Measurements from ENCODE around the gene TMEM167B. TPM values are rescaled to one million over a fixed set of nuclear protein-coding genes. Genes with fewer than 3 reads are reported as not detected.

The TMEM167B gene
- total and polyA plus RNA-seq, 5 donors, result 17.1 to 60.6 (median 45.2) TPM

GRCh38 chr1:109056064-109056463, 34.5 kb upstream of the TMEM167B start:
- DNase-seq, result no peak
- H3K27ac ChIP-seq (ENCODE audit: low read length), result no peak overlapping the region
- intact Hi-C loops (cut with DNase I), result no loop called here
- H3K4me1 ChIP-seq (ENCODE audit: control insufficient read depth, insufficient read depth, low read length), result no peaks in the 10 kb centered on the region
- no peak for ATAC-seq
- WGBS, result 83% methylated on average over 3 of the region's 3 CpGs
- H3K4me3 ChIP-seq (ENCODE audit: low read length), result no peak overlapping the region
- H3K27me3 ChIP-seq (ENCODE audit: control insufficient read depth, insufficient read depth), result no peaks in the 10 kb centered on the region
- H3K9me3 ChIP-seq (ENCODE audit: control insufficient read depth, low read length), result no peaks in the 10 kb centered on the region

GRCh38 chr1:109059026-109059425, 31.5 kb upstream of the TMEM167B start:
- DNase-seq (no peak), ATAC-seq (no peak)
- no peaks in the 10 kb centered on the region for H3K9me3 ChIP-seq (ENCODE audit: control insufficient read depth, low read length)
- no peak overlapping the region for H3K4me3 ChIP-seq (ENCODE audit: low read length)
- intact Hi-C loops (cut with DNase I), result no loop called here
- H3K4me1 ChIP-seq (ENCODE audit: control insufficient read depth, insufficient read depth, low read length), result no peaks in the 10 kb centered on the region
- H3K27me3 ChIP-seq (ENCODE audit: control insufficient read depth, insufficient read depth), result no peaks in the 10 kb centered on the region
- H3K27ac ChIP-seq (ENCODE audit: low read length), result no peak overlapping the region

GRCh38 chr1:109060707-109061106, 29.9 kb upstream of the TMEM167B start:
- ATAC-seq, result no peak
- DNase-seq, result no peak
- intact Hi-C loops (cut with DNase I), result no loop called here
- Histone ChIP-seq H3K4me1 (ENCODE audit: control insufficient read depth, insufficient read depth, low read length) (no peaks in the 10 kb centered on the region), H3K9me3 (ENCODE audit: control insufficient read depth, low read length) (no peaks in the 10 kb centered on the region), H3K4me3 (ENCODE audit: low read length) (no peak overlapping the region), H3K27me3 (ENCODE audit: control insufficient read depth, insufficient read depth) (no peaks in the 10 kb centered on the region), H3K27ac (ENCODE audit: low read length) (no peak overlapping the region)
- 89% methylated on average over 7 of the region's 7 CpGs for WGBS

DNA sequence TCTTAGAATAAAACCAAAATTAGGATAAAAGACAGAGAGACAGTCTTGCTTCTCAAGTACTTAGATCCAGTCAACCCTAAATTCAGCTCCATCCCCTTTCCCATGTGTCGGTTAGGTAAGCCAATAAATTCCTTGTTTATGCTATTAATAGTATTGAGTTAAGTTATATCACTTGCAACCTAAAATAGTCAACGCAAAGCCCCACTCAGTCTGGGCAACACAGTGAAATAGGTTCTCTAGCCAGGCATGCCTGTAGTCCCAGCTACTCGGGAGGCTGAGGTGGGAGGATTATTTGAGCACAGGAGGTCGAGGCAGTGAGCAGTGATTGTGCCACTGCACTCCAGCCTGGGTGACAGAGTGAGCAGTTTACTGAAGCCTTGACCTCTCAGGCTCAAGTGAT, 29.4 kb upstream of the TMEM167B start:
- peak in 1 of 2 donors; percentile 14 for ATAC-seq
- Histone ChIP-seq H3K27me3 (ENCODE audit: control insufficient read depth, insufficient read depth) (no peaks in the 10 kb centered on the region), H3K4me1 (ENCODE audit: control insufficient read depth, insufficient read depth, low read length) (no peaks in the 10 kb centered on the region), H3K27ac (ENCODE audit: low read length) (no peak overlapping the region), H3K9me3 (ENCODE audit: control insufficient read depth, low read length) (no peaks in the 10 kb centered on the region), H3K4me3 (ENCODE audit: low read length) (no peak overlapping the region)
- no peak for DNase-seq
- 67% methylated on average over 4 of the region's 4 CpGs for WGBS
- intact Hi-C loops (cut with DNase I), result no loop called here

- H3K9me3 ChIP-seq (ENCODE audit: control insufficient read depth, low read length), result no peaks in the 10 kb centered on the region
- H3K27ac ChIP-seq (ENCODE audit: low read length), result no peak overlapping the region
- no peak for DNase-seq
- H3K27me3 ChIP-seq (ENCODE audit: control insufficient read depth, insufficient read depth), result no peaks in the 10 kb centered on the region
- intact Hi-C loops (cut with DNase I), result no loop called here
- ATAC-seq, result no peak
- no peaks in the 10 kb centered on the region for H3K4me1 ChIP-seq (ENCODE audit: control insufficient read depth, insufficient read depth, low read length)
- H3K4me3 ChIP-seq (ENCODE audit: low read length), result no peak overlapping the region
- WGBS, result 97% methylated on average over 3 of the region's 3 CpGs
These were observed 25.4 kb upstream of the TMEM167B start for GRCh38 chr1:109065137-109065536.

- Histone ChIP-seq H3K4me1 (ENCODE audit: control insufficient read depth, insufficient read depth, low read length) (no peaks in the 10 kb centered on the region), H3K4me3 (ENCODE audit: low read length) (no peak overlapping the region), H3K27me3 (ENCODE audit: control insufficient read depth, insufficient read depth) (no peaks in the 10 kb centered on the region), H3K9me3 (ENCODE audit: control insufficient read depth, low read length) (no peaks in the 10 kb centered on the region), H3K27ac (ENCODE audit: low read length) (no peak overlapping the region)
- intact Hi-C loops (cut with DNase I), result no loop called here
- WGBS, result 73% methylated on average over 8 of the region's 8 CpGs
- peak in 1 of 2 donors; percentile 61 for ATAC-seq
- no peak for DNase-seq
These were observed 22.7 kb upstream of the TMEM167B start for GRCh38 chr1:109067883-109068282.

DNA sequence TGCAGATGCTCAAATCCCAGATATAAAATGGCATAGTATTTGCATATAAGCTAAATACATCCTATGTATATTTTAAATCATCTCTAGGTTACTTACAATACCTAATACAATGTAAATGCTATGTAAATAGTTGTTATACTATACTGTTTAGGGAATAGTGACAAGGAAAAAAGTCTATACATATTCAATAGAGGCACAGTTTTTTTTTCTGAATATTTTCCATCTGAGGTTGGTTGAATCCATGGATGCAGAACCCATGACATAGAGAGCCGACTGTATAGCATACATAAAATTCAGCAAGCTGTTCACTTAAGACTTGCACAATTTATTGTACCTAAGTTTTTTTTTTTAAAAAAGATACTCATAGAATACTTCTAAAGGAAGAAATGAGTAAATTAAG, 21.3 kb upstream of the TMEM167B start:
- Histone ChIP-seq H3K4me3 (ENCODE audit: low read length) (no peak overlapping the region), H3K27me3 (ENCODE audit: control insufficient read depth, insufficient read depth) (no peaks in the 10 kb centered on the region), H3K9me3 (ENCODE audit: control insufficient read depth, low read length) (no peaks in the 10 kb centered on the region), H3K4me1 (ENCODE audit: control insufficient read depth, insufficient read depth, low read length) (no peaks in the 10 kb centered on the region), H3K27ac (ENCODE audit: low read length) (no peak overlapping the region)
- WGBS, result 77% methylated on average over 1 of the region's 1 CpG
- ATAC-seq, result no peak
- DNase-seq, result no peak
- intact Hi-C loops (cut with DNase I), result no loop called here

- intact Hi-C loops (cut with DNase I), result no loop called here
- peak; percentile 99 for ATAC-seq
- no peaks in the 10 kb centered on the region for H3K9me3 ChIP-seq (ENCODE audit: control insufficient read depth, low read length)
- H3K27me3 ChIP-seq (ENCODE audit: control insufficient read depth, insufficient read depth), result no peaks in the 10 kb centered on the region
- peak within 1 kb of the TSS; percentile 99 for H3K4me3 ChIP-seq (ENCODE audit: low read length)
- no peaks in the 10 kb centered on the region for H3K4me1 ChIP-seq (ENCODE audit: control insufficient read depth, insufficient read depth, low read length)
- peak; percentile 97 to 98 (median 98) for DNase-seq
- WGBS, result 4% methylated on average over 39 of the region's 39 CpGs
- H3K27ac ChIP-seq (ENCODE audit: low read length), result peak within 1 kb of the TSS; percentile 99
These were observed 14.8 kb upstream of the TMEM167B start, which contains the start of gene TAF13 for GRCh38 chr1:109075531-109076490. Gene TAF13 (minus strand): TSS chr1:109076003. CDS start chr1:109075947, 56 bp downstream.

- Histone ChIP-seq H3K27me3 (ENCODE audit: control insufficient read depth, insufficient read depth) (no peaks in the 10 kb centered on the region), H3K4me3 (ENCODE audit: low read length) (no peak overlapping the region), H3K4me1 (ENCODE audit: control insufficient read depth, insufficient read depth, low read length) (no peaks in the 10 kb centered on the region), H3K27ac (ENCODE audit: low read length) (no peak overlapping the region), H3K9me3 (ENCODE audit: control insufficient read depth, low read length) (no peaks in the 10 kb centered on the region)
- WGBS, result 85% methylated on average over 1 of the region's 1 CpG
- DNase-seq (no peak), ATAC-seq (no peak)
- intact Hi-C loops (cut with DNase I), result no loop called here
These were observed 12.2 kb upstream of the TMEM167B start for GRCh38 chr1:109078317-109078716.

DNA sequence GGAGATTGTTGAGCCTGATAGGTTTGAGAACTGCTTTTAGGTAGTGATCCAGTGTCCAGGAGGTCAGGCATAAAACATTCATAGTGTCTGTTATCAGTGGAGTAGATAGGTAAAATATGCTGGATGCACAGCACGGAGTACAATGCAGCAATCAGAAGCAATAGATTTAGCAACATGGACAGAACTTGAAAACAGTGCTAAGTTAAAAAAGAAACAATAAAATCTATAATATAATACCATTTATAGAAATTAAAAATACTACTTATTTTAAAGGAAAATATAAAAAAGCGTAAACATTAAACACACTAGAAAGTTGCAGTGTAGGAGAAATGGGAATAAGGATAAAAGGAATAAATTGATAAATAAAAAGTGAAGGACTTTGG, 11.3 kb upstream of the TMEM167B start:
- Histone ChIP-seq H3K4me1 (ENCODE audit: control insufficient read depth, insufficient read depth, low read length) (no peaks in the 10 kb centered on the region), H3K27ac (ENCODE audit: low read length) (no peak overlapping the region), H3K4me3 (ENCODE audit: low read length) (no peak overlapping the region), H3K27me3 (ENCODE audit: control insufficient read depth, insufficient read depth) (no peaks in the 10 kb centered on the region), H3K9me3 (ENCODE audit: control insufficient read depth, low read length) (no peaks in the 10 kb centered on the region)
- intact Hi-C loops (cut with DNase I), result no loop called here
- 93% methylated on average over 2 of the region's 2 CpGs for WGBS
- DNase-seq (no peak), ATAC-seq (no peak)

GRCh38 chr1:109080441-109081082, 10.0 kb upstream of the TMEM167B start:
- H3K9me3 ChIP-seq (ENCODE audit: control insufficient read depth, low read length), result no peaks in the 10 kb centered on the region
- H3K4me3 ChIP-seq (ENCODE audit: low read length), result no peak overlapping the region
- 81% methylated on average over 5 of the region's 5 CpGs for WGBS
- H3K27ac ChIP-seq (ENCODE audit: low read length), result peak overlapping the region; percentile 84
- no peaks in the 10 kb centered on the region for H3K4me1 ChIP-seq (ENCODE audit: control insufficient read depth, insufficient read depth, low read length)
- DNase-seq (no peak), ATAC-seq (no peak)
- H3K27me3 ChIP-seq (ENCODE audit: control insufficient read depth, insufficient read depth), result no peaks in the 10 kb centered on the region
- intact Hi-C loops (cut with DNase I), result no loop called here

All from right cardiac atrium (tissue), 5 donors.